Activated T-cell treated with anti-CD3 and anti-CD28 coated beads, Interleukin-2, amount 50 U/mL, for 4 hours (primary cell): ENCODE data around the gene CELF4. TPM values are rescaled to one million over a fixed set of nuclear protein-coding genes. Genes with fewer than 3 reads are reported as not detected.

Experiments used
- ATAC-seq, 2 donors: fragments of 200-7000 bp; cut with Tn5 transposase; one replicate each; pipeline ENCODE4 v1.10.0; 2021
- DNase-seq: peaks from one replicate; pipeline ENCODE4 v3.0.0-alpha.2; 2020
- H3K27me3 Mint-ChIP-seq: one replicate; pipeline ENCODE4 v1.8.0; 2021; ENCODE audit warnings: low read depth, mixed read lengths
- H3K36me3 Mint-ChIP-seq: one replicate; pipeline ENCODE4 v1.8.0; 2022; ENCODE audit warnings: mixed read lengths; ENCODE audit not compliant: insufficient read depth
- H3K4me1 Mint-ChIP-seq: one replicate; pipeline ENCODE4 v1.8.0; 2021; ENCODE audit warnings: low read depth, mixed read lengths
- H3K4me3 Mint-ChIP-seq: one replicate; pipeline ENCODE4 v1.8.0; 2021; ENCODE audit warnings: mild to moderate bottlenecking, moderate library complexity, mixed read lengths
- H3K9me3 Mint-ChIP-seq: one replicate; pipeline ENCODE4 v1.8.0; 2021; ENCODE audit warnings: mixed read lengths
- total RNA-seq, 3 donors: library from RNA; stranded (reverse); gene quantifications; one replicate each; pipeline ENCODE4 v1.2.1, GENCODE V29; 2021

The CELF4 gene
- total RNA-seq, 3 donors from 2014 or later: not detected

DNA sequence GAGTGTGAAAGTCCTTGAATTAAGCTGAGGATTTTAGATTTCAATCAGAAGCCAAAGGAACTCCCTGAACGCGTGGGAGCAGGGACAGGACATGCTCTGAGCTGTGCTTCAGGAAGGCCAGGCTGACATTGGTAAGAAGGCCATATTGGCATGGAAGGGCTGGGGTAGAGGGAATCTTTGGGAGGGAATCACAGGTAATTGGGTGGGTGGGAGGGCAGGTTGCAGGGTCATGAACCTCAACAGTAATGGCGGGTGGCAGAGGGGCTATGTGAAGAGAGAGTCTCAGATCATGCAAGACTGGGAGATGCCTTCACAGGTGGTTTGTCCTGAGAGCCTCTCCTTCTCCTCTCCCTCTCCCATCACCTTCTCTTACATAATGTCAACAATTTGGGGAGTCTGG is 18.6 kb upstream of the CELF4 start:
- no peak for ATAC-seq
- no peak for DNase-seq
- H3K9me3 Mint-ChIP-seq: no peaks in the 10 kb centered on the region
- no peak overlapping the region for H3K4me3 Mint-ChIP-seq
- no peaks in the 10 kb centered on the region for H3K27me3 Mint-ChIP-seq
- H3K4me1 Mint-ChIP-seq: no peaks in the 10 kb centered on the region
- H3K36me3 Mint-ChIP-seq: no peaks in the 10 kb centered on the region

DNA sequence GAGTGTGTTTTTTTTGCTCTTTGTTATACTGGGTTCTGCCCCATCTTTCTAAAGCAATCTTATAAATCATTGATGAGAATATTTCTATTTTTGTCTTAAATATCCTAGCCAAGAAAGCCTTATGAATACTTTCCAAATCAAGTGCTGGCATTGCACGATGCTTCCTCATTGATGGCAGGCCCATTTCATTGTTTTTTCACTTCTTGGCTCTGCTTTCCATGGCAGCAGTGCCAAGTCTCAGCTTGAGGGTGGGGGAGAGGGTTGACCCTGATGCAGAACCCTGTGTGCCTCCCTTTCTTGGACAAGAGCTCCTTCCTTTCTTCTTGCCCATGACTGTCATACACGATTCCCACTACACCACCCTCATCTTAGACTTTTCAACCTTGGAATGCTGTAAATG is 16.7 kb upstream of the CELF4 start:
- H3K27me3 Mint-ChIP-seq: no peaks in the 10 kb centered on the region

DNA sequence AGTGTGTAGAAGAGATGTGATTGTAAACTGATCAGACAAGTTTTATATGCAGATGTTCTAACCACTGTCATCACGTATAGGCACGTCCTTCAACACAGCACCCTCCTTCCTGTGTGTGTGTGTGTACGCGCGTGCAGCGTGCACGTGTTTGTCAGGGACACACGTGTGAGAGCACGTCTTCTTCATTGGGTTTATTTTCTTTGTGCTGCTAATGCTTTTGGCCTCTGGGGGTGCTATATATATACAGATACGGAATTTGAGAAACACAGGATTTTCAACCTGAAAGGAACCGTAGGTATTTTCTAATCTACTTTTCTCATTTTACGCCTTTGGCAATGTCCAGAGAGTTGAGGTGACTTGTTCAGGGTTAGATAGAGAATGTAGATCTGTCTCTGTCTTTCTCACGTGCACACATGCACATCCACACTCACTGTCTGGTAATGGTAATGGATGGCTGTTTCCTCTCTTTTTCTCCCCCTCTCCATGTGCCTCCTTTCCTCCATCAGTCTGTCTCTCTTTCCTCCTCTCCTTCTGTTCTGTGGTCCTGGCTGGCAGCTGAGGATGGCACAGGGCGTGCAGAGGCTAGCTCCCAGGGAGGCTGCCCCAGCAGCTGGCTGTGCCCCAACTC is 13.4 kb upstream of the CELF4 start:
- H3K36me3 Mint-ChIP-seq: no peaks in the 10 kb centered on the region
- H3K4me3 Mint-ChIP-seq: no peak overlapping the region
- DNase-seq (no peak), ATAC-seq (no peak)
- no peaks in the 10 kb centered on the region for H3K4me1 Mint-ChIP-seq
- no peaks in the 10 kb centered on the region for H3K9me3 Mint-ChIP-seq
- no peaks in the 10 kb centered on the region for H3K27me3 Mint-ChIP-seq

More for the DNA sequence above, 16.7 kb upstream of the CELF4 start:
- DNase-seq (no peak), ATAC-seq (no peak)
- H3K4me1 Mint-ChIP-seq: no peaks in the 10 kb centered on the region
- H3K4me3 Mint-ChIP-seq: no peak overlapping the region
- H3K9me3 Mint-ChIP-seq: no peaks in the 10 kb centered on the region
- no peaks in the 10 kb centered on the region for H3K36me3 Mint-ChIP-seq

DNA sequence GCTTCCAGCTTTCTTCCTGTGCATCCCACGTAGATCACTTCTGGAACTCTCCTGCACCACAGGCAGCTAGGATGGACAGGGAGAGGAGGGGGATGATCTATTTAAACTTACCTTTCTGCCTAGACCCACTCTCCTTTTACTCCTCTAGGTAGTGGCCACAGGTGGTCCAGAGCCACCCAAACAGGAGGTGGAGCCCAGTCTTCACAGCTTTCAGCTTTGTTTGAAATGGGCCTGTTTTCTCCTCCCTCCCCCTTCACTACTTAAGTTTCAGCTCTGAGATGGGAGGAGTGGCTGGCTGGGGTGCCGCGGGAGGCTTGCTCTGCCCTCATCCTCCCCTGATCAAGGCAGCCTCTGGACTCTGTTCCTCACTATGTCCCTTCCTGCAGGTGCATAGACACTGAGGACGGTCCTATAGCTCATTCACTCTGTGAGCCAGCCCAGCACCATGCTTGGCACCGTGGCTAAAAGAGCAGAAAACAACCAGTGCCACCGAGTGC is 12.6 kb upstream of the CELF4 start:
- ATAC-seq (no peak), DNase-seq (no peak)

DNA sequence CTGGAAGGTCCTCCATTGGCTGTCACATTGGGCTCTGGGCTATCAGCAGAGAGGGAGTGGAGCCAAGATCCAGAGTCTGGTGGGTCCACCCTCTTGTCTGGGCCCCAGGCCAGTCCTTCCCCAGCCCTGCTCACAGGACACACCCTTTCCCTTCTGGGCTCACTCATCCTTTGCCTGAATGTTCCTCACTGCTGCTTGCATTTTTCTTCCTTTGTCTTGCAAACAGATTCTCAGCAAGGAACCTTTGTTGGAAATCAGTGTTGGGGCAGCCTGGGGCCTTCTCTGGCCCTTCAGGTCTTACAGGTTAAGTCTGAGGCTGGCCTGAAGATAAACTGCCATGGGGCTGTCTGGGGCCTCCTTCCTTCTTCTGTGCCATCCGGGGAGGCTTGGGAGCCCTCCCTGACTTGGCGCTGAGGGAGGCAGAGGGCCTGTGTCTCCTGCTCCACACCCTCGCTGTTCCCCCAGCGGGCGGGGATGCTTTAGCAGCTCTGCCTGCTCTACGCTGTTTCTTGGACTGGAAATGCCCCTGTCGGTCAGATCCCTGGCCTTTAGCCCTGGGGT is 11.5 kb upstream of the CELF4 start:
- H3K27me3 Mint-ChIP-seq: peaks cover 2% of the 10 kb centered on the region
- H3K9me3 Mint-ChIP-seq: no peaks in the 10 kb centered on the region
- no peak for DNase-seq
- no peak overlapping the region for H3K4me3 Mint-ChIP-seq
- no peak for ATAC-seq
- no peaks in the 10 kb centered on the region for H3K36me3 Mint-ChIP-seq
- no peaks in the 10 kb centered on the region for H3K4me1 Mint-ChIP-seq

More for the DNA sequence above, 12.6 kb upstream of the CELF4 start:
- Mint-ChIP-seq H3K9me3 (no peaks in the 10 kb centered on the region), H3K4me1 (no peaks in the 10 kb centered on the region), H3K27me3 (no peaks in the 10 kb centered on the region), H3K4me3 (no peak overlapping the region), H3K36me3 (no peaks in the 10 kb centered on the region)

DNA sequence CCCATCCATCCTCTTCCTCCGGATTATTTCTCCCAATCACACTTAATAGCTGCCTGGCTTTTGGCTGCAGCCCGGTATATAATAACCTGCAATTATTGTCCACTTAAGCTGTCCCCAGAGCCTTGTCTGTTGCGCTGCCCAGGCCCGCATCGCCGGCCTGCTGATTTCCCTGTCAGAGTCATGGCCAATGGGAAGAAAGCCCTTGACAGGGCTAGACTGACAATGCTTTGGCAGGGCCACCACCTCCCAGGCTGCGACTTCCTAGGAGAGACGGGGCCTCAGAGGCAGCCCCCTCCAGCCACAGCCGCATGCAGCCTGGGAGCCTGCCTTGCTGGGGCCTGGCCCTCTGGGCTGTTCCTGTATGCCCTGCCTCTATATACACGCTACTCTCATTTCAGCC is 10.0 kb upstream of the CELF4 start:
- no peaks in the 10 kb centered on the region for H3K4me1 Mint-ChIP-seq
- H3K9me3 Mint-ChIP-seq: no peaks in the 10 kb centered on the region
- ATAC-seq (no peak), DNase-seq (no peak)
- no peak overlapping the region for H3K4me3 Mint-ChIP-seq
- H3K27me3 Mint-ChIP-seq: peaks cover 4% of the 10 kb centered on the region
- no peaks in the 10 kb centered on the region for H3K36me3 Mint-ChIP-seq

DNA sequence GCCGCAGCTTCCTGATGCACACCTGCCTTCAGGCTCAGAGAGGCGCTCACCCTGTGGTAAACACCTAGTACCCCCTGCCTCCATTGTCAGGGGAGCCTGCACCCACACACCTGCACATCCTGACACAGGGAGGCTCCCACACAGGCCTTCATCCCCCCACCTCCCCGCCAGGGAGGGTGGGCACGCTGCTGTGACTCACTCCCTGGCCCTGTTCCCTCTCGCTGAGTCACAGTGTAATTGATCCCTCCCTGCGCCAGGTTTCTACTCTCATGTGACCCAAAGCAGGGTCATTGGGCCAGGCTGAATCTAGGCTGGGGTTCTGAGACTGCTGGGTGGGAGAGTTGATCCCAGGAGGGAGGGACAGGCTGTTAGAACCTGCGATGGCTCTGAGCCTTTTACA is 8.5 kb upstream of the CELF4 start:
- DNase-seq (no peak), ATAC-seq (no peak)
- Mint-ChIP-seq H3K4me1 (no peaks in the 10 kb centered on the region), H3K27me3 (peaks cover 19% of the 10 kb centered on the region), H3K4me3 (no peak overlapping the region), H3K9me3 (no peaks in the 10 kb centered on the region), H3K36me3 (no peaks in the 10 kb centered on the region)

DNA sequence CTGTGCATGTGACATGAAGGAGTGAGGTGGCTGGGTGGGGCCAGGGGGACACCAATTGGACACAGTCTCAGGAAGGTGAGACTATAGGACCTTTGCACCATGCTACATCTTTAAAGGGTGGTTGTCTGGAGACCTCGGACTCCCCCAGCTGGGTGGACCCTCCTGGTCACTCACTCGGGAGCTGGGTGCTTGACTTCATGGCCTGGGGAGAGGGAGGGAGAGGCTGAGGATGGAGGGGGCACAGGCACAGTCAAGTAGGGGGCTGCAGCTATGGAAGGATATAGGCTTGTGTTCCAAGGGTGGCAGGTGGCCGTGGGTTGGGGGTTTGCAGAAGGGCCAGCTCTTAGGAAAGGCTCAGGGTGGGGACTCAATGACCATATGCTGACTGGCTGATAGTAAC is 7.1 kb upstream of the CELF4 start:
- DNase-seq (no peak), ATAC-seq (no peak)
- no peak overlapping the region for H3K4me3 Mint-ChIP-seq
- peaks cover 5% of the 10 kb centered on the region for H3K4me1 Mint-ChIP-seq
- peaks cover 32% of the 10 kb centered on the region for H3K27me3 Mint-ChIP-seq
- no peaks in the 10 kb centered on the region for H3K36me3 Mint-ChIP-seq
- H3K9me3 Mint-ChIP-seq: no peaks in the 10 kb centered on the region

DNA sequence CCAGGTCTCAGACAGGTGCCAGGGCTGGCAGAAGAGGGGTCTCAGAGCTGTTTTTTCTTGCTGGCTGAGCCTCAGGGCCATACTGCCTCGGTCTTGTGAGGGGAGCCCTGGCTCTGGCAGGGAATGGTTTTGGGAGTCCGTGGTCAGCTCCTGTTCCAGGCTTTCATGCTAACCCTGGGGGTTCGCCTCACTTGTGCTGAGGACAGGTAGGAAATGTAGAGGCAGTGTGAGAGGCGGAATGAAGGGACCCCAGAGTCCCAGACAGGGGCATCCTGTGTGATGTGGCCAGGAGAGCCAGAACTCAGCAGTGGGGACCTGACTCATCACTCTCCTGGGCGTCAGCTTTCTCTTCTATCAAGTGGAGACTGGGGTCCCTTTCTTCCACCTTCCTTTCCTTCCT is 5.7 kb upstream of the CELF4 start:
- no peaks in the 10 kb centered on the region for H3K36me3 Mint-ChIP-seq
- no peak overlapping the region for H3K4me3 Mint-ChIP-seq
- DNase-seq (no peak), ATAC-seq (no peak)
- peaks cover 10% of the 10 kb centered on the region for H3K4me1 Mint-ChIP-seq
- no peaks in the 10 kb centered on the region for H3K9me3 Mint-ChIP-seq
- H3K27me3 Mint-ChIP-seq: peaks cover 38% of the 10 kb centered on the region

DNA sequence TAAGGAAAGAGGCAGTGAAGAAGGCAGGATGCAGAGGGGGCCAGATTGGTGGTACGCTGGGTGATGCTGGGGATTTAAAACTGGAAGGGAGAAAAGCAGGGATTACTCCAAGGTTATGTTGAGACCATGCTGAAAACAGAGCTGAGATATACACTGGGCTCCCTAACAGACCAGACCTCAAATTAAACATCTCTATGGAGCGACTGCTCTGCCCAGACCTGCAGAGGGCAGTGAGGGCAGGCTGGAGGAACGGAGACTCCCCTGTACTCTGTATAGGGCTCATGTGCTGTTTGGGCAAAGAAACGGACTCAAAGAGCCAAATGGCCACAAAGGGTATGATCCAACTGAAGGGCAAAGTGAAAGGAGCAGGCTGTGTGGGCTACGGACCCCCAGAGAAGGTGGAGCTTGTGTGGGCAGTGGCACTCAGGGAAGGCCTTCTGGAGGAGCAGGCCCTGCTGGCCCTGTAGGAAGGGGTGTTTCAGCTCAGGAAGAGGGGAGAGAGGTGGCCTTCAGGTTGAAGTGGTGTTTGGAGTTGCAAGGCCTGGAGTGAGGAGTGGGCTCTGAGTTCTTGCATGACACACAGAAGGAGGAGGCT is 4.8 kb upstream of the CELF4 start:
- peaks cover 13% of the 10 kb centered on the region for H3K4me1 Mint-ChIP-seq
- H3K4me3 Mint-ChIP-seq: no peak overlapping the region
- peaks cover 42% of the 10 kb centered on the region for H3K27me3 Mint-ChIP-seq
- H3K36me3 Mint-ChIP-seq: no peaks in the 10 kb centered on the region
- no peak for DNase-seq
- H3K9me3 Mint-ChIP-seq: no peaks in the 10 kb centered on the region
- no peak for ATAC-seq

DNA sequence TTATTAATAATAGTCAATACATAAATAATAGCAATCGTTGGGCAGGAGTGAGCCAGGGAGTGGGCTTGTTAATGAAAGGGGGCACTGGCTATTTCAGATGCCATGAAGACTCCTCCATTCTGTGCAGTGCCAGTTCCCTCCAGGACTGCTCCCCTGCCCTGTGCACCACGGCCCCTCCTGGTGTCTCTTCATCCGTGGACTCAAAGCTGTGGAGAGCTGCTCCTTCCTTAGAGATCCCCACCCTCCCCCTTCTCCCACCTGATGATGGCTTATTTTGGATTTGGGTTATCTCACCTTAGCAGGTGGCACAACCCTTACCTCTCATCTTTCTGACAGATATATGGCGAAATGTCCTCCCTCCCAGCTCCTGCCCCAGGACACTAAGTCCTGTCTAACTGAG is 3.1 kb upstream of the CELF4 start:
- ATAC-seq: no peak
- Mint-ChIP-seq H3K27me3 (peaks cover 60% of the 10 kb centered on the region), H3K36me3 (no peaks in the 10 kb centered on the region), H3K9me3 (no peaks in the 10 kb centered on the region), H3K4me1 (peaks cover 13% of the 10 kb centered on the region), H3K4me3 (no peak overlapping the region)
- DNase-seq: no peak

DNA sequence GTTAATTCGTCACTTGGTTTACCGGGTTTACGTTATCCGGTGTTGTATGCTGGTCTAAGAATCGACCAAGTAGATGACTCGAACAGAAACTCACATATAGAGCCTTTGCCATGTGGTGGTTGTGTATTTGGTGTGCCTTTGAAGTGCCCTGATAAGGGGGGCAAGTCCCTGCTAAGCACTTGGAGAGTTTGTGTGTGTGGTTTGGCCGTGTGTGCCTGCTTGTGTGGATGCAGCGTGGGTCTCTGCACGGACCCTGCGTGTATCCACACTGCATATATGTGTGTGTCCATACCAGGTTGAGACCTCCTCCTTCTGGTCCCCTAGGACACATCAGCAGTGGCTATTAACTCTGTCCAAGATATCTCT is 2.4 kb upstream of the CELF4 start:
- no peaks in the 10 kb centered on the region for H3K9me3 Mint-ChIP-seq

DNA sequence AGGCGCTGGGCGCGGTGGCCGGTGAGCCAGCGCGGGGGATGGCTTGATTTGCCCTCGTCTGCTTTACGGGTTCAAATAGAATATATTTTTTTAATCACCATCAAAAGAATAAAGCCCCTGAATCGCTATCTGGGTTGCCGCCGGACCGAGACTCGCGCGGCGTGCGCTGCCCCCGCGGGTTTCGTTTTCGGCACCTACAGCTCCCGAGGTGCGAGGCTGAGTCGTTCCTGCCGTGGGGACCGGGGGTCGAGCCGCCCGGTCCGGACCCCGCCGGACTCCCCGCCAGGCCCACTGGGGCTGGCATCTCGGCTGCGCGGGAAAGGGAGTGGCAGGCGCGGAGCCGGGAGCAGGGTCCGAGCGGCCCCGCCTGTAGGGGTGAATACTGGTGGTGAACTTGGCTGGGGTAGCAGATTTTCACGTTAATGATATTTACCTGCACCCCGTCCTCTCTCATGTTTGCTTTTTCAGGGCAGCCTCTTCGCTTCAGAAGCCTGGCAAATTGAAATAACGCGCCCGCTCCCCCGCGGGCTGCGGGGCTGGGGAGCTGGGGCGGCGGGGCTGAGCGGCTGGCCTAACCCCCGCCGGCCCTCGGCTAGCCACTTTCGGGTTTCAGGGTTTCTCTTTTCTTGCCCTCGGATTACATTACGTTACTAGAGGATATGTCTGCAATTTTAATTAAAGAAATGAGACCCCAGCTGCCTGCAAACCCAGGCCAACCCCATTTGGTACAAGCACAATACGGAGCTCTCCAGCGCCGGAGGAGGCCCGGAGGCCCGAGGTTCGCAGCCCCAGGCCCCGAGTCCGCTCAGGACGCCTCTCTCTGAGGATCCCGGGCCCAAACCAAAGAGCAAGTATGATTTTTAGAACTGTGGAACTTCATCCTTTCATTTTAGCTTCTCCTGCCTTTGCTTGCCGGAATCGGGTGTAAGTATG is 1.7 kb upstream of the CELF4 start:
- peaks cover 64% of the 10 kb centered on the region for H3K27me3 Mint-ChIP-seq
- peak overlapping the region; percentile 35 for H3K4me3 Mint-ChIP-seq

More for the DNA sequence above, 2.4 kb upstream of the CELF4 start:
- H3K27me3 Mint-ChIP-seq: peaks cover 61% of the 10 kb centered on the region
- peak overlapping the region; percentile 35 for H3K4me3 Mint-ChIP-seq
- ATAC-seq (no peak), DNase-seq (no peak)
- peaks cover 13% of the 10 kb centered on the region for H3K4me1 Mint-ChIP-seq
- H3K36me3 Mint-ChIP-seq: no peaks in the 10 kb centered on the region

DNA sequence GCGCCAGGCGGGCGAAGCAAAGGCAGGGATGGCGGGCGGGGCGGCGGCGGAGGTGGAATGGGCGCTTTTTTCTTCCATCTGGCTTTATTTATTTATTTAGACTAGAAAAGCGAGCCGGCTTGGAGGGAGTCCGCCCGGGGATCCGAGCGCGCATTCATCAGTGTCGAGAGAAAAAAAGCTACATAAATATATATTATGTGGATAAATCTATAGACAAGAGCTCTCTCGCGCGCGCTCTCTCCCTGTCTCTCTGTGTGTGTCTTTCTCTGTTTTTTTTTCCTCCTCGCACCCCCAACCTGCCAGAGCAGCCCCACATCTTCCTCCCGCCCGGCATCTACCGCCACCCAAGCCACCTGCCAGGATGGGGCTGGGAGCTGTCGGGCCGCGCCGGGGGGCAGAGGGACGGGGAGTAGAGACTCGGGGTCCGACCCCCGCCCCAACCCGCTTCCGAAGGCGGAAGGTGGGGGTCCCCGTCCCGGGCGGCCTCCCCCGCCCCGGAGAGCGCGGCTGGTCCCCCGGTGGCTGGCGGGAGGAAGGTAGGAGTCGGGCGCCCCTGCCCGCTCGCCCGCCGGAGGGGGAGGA is 972 bp upstream of the CELF4 start:
- H3K4me1 Mint-ChIP-seq: peaks cover 13% of the 10 kb centered on the region
- peak overlapping the region; percentile 24 for H3K4me3 Mint-ChIP-seq
- H3K36me3 Mint-ChIP-seq: no peaks in the 10 kb centered on the region
- no peak for ATAC-seq
- DNase-seq: no peak
- peaks cover 70% of the 10 kb centered on the region for H3K27me3 Mint-ChIP-seq
- H3K9me3 Mint-ChIP-seq: no peaks in the 10 kb centered on the region

More for the DNA sequence above, 1.7 kb upstream of the CELF4 start:
- no peak for ATAC-seq
- no peak for DNase-seq
- peaks cover 13% of the 10 kb centered on the region for H3K4me1 Mint-ChIP-seq
- H3K9me3 Mint-ChIP-seq: no peaks in the 10 kb centered on the region
- no peaks in the 10 kb centered on the region for H3K36me3 Mint-ChIP-seq
